ENCODE measurements around the gene ATP6V0E2. TPM values are rescaled to one million over a fixed set of nuclear protein-coding genes. Genes with fewer than 3 reads are reported as not detected.

Gene ATP6V0E2
- total RNA-seq, 6 experiments from 2014 or later: 33.8 to 95.1 (median 70.9) TPM

- intact Hi-C loops (cut with DNase I): no loop called here
- no peaks in the 10 kb centered on the region for H3K36me3 ChIP-seq
- no peaks in the 10 kb centered on the region for H3K27me3 ChIP-seq
- DNase-seq (peak in 1 of 3 donors; percentile 24), ATAC-seq (no peak)
- TF ChIP-seq CTCF (IDR thresholded peaks at IDR 0.05) (no peak), POLR2A (IDR thresholded peaks at IDR 0.05) (no peak)
- peaks cover 0 to 11% (median 3%) of the 10 kb centered on the region in 4 donors for H3K4me1 ChIP-seq
- no peak overlapping the region for H3K4me3 ChIP-seq
- WGBS (ENCODE audit: insufficient coverage, low coverage, low lambda C conversion rate, missing lambda C conversion rate): no CpG with 5 or more reads among the region's 4 CpGs
- H3K27ac ChIP-seq: no peak overlapping the region
- H3K9me3 ChIP-seq: no peaks in the 10 kb centered on the region
These were observed 23.1 kb upstream of the ATP6V0E2 start for GRCh38 chr7:149850716-149851115.

- no peaks in the 10 kb centered on the region for H3K36me3 ChIP-seq
- WGBS (ENCODE audit: insufficient coverage, low coverage, low lambda C conversion rate, missing lambda C conversion rate): 87% methylated on average over 3 of the region's 9 CpGs
- TF ChIP-seq CTCF (IDR thresholded peaks at IDR 0.05): no peak
- no peak for TF ChIP-seq POLR2A (IDR thresholded peaks at IDR 0.05)
- H3K27ac ChIP-seq: no peak overlapping the region
- no peak for DNase-seq
- intact Hi-C loops (cut with DNase I): no loop called here
- no peaks in the 10 kb centered on the region for H3K9me3 ChIP-seq
- ATAC-seq: no peak
- H3K27me3 ChIP-seq: no peaks in the 10 kb centered on the region
- H3K4me3 ChIP-seq: no peak overlapping the region
- H3K4me1 ChIP-seq: peaks cover 0 to 11% (median 3%) of the 10 kb centered on the region in 4 donors
These were observed 22.3 kb upstream of the ATP6V0E2 start for GRCh38 chr7:149851449-149851848.

GRCh38 chr7:149853157-149853556 is 20.6 kb upstream of the ATP6V0E2 start:
- Histone ChIP-seq H3K4me1 (peaks cover 0 to 11% (median 3%) of the 10 kb centered on the region in 4 donors), H3K9me3 (no peaks in the 10 kb centered on the region), H3K36me3 (no peaks in the 10 kb centered on the region), H3K27ac (no peak overlapping the region), H3K27me3 (no peaks in the 10 kb centered on the region), H3K4me3 (no peak overlapping the region)
- intact Hi-C loops (cut with DNase I): no loop called here
- no peak for TF ChIP-seq CTCF (IDR thresholded peaks at IDR 0.05)
- no peak for TF ChIP-seq POLR2A (IDR thresholded peaks at IDR 0.05)
- DNase-seq (peak in 1 of 3 donors; percentile 13), ATAC-seq (no peak)
- 98% methylated on average over 7 of the region's 9 CpGs for WGBS (ENCODE audit: insufficient coverage, low coverage, low lambda C conversion rate, missing lambda C conversion rate)

GRCh38 chr7:149854611-149855360 is 19.0 kb upstream of the ATP6V0E2 start:
- Histone ChIP-seq H3K4me1 (peaks cover 0 to 11% (median 3%) of the 10 kb centered on the region in 4 donors), H3K4me3 (no peak overlapping the region), H3K9me3 (no peaks in the 10 kb centered on the region), H3K36me3 (peaks cover 0 to 2% (median 0%) of the 10 kb centered on the region in 4 donors), H3K27ac (no peak overlapping the region), H3K27me3 (no peaks in the 10 kb centered on the region)
- no peak for TF ChIP-seq CTCF (IDR thresholded peaks at IDR 0.05)
- TF ChIP-seq POLR2A (IDR thresholded peaks at IDR 0.05): no peak
- 40% methylated on average over 6 of the region's 13 CpGs for WGBS (ENCODE audit: insufficient coverage, low coverage, low lambda C conversion rate, missing lambda C conversion rate)
- intact Hi-C loops (cut with DNase I): no loop called here
- ATAC-seq: peak; percentile 81 to 96 (median 84)
- peak; percentile 63 to 91 (median 90) for DNase-seq

Measured in right lobe of liver (tissue), 6 donors.